H9 (cell line): Measurements from ENCODE around the gene CARMIL3. TPM values are rescaled to one million over a fixed set of nuclear protein-coding genes. Genes with fewer than 3 reads are reported as not detected.

Experiments
- DNase-seq: peaks from one replicate; pipeline ENCODE4 v3.0.0-alpha.2; 2017
- H2AFZ ChIP-seq: one replicate; pipeline ENCODE4 v1.6.1; 2013; ENCODE audit warnings: mild to moderate bottlenecking, low read length, control low read depth, moderate library complexity
- H2AK5ac ChIP-seq: 2 replicates; pipeline ENCODE4 v1.6.1; 2013; ENCODE audit warnings: low read length, control low read depth, mixed read lengths; ENCODE audit not compliant: insufficient read length
- H2BK120ac ChIP-seq: one replicate; pipeline ENCODE4 v1.6.1; 2013; ENCODE audit warnings: low read depth, mild to moderate bottlenecking, low read length, control low read depth, inconsistent platforms; ENCODE audit not compliant: poor library complexity, severe bottlenecking
- H2BK12ac ChIP-seq: 2 replicates; pipeline ENCODE4 v1.6.1; 2013; ENCODE audit warnings: low read length, control low read depth, mixed read lengths, low read depth; ENCODE audit not compliant: insufficient read length
- H2BK15ac ChIP-seq: 2 replicates; pipeline ENCODE4 v1.6.1; 2013; ENCODE audit warnings: low read depth, low read length, control low read depth
- H2BK20ac ChIP-seq: one replicate; pipeline ENCODE4 v1.6.1; 2013; ENCODE audit warnings: low read depth, mild to moderate bottlenecking, low read length, control low read depth, inconsistent platforms; ENCODE audit not compliant: poor library complexity, severe bottlenecking
- H2BK5ac ChIP-seq: 2 replicates; pipeline ENCODE4 v1.6.1; 2013; ENCODE audit warnings: low read length, control low read depth, mixed read lengths; ENCODE audit not compliant: insufficient read length
- H3K14ac ChIP-seq: 2 replicates; pipeline ENCODE4 v1.6.1; 2013; ENCODE audit warnings: low read length, control low read depth; ENCODE audit not compliant: insufficient read depth
- H3K18ac ChIP-seq: 2 replicates; pipeline ENCODE4 v1.6.1; 2013; ENCODE audit warnings: low read depth, mild to moderate bottlenecking, mixed read lengths, low read length, control low read depth; ENCODE audit not compliant: insufficient read length
- H3K23ac ChIP-seq: 2 replicates; pipeline ENCODE4 v1.6.1; 2013; ENCODE audit warnings: low read length, control low read depth, mixed read lengths, low read depth; ENCODE audit not compliant: insufficient read length
- H3K23me2 ChIP-seq: 2 replicates; pipeline ENCODE4 v1.6.1; 2013; ENCODE audit warnings: low read depth, mild to moderate bottlenecking, mixed read lengths, low read length, control low read depth; ENCODE audit not compliant: insufficient read length, poor library complexity, severe bottlenecking
- H3K27ac ChIP-seq: 2 replicates; pipeline ENCODE4 v1.5.1; 2013; ENCODE audit warnings: low read length, control low read depth, mixed read lengths, low read depth; ENCODE audit not compliant: insufficient read length
- H3K27me3 ChIP-seq: 2 replicates; pipeline ENCODE4 v1.6.1; 2013; ENCODE audit warnings: low read length, control low read depth, inconsistent platforms; ENCODE audit not compliant: insufficient read depth
- H3K4ac ChIP-seq: 2 replicates; pipeline ENCODE4 v1.6.1; 2013; ENCODE audit warnings: low read depth, mild to moderate bottlenecking, control low read depth, inconsistent platforms, low read length, moderate library complexity
- H3K4me1 ChIP-seq: 2 replicates; pipeline ENCODE4 v1.6.1; 2013; ENCODE audit warnings: low read length, control low read depth, inconsistent platforms; ENCODE audit not compliant: insufficient read depth
- H3K4me2 ChIP-seq: 2 replicates; pipeline ENCODE4 v1.6.1; 2013; ENCODE audit warnings: low read length, control low read depth, mixed read lengths; ENCODE audit not compliant: insufficient read length, insufficient read depth
- H3K56ac ChIP-seq: 2 replicates; pipeline ENCODE4 v1.6.1; 2013; ENCODE audit warnings: low read depth, mild to moderate bottlenecking, mixed read lengths, low read length, control low read depth; ENCODE audit not compliant: insufficient read length
- H3K79me1 ChIP-seq: 2 replicates; pipeline ENCODE4 v1.6.1; 2013; ENCODE audit warnings: low read depth, mild to moderate bottlenecking, moderate library complexity, low read length, control low read depth, inconsistent platforms; ENCODE audit not compliant: insufficient read depth, poor library complexity, severe bottlenecking
- H3K79me2 ChIP-seq: 2 replicates; pipeline ENCODE4 v1.6.1; 2013; ENCODE audit warnings: low read length, control low read depth, inconsistent platforms; ENCODE audit not compliant: insufficient read depth
- H3K9ac ChIP-seq: 2 replicates; pipeline ENCODE4 v1.6.1; 2013; ENCODE audit warnings: low read length, control low read depth, mixed read lengths; ENCODE audit not compliant: insufficient read length; ENCODE audit errors: extremely low read depth
- H3K9me3 ChIP-seq: one replicate; pipeline ENCODE4 v1.6.1; 2013; ENCODE audit warnings: low read depth, low read length, inconsistent platforms; ENCODE audit not compliant: control insufficient read depth
- H3T11ph ChIP-seq: one replicate; pipeline ENCODE4 v1.6.1; 2013; ENCODE audit warnings: mild to moderate bottlenecking, low read length, control low read depth, inconsistent platforms
- H4K20me1 ChIP-seq: one replicate; pipeline ENCODE4 v1.6.1; 2013; ENCODE audit not compliant: control insufficient read depth, insufficient read length, insufficient read depth
- H4K5ac ChIP-seq: 2 replicates; pipeline ENCODE4 v1.6.1; 2013; ENCODE audit warnings: low read depth, mild to moderate bottlenecking, mixed read lengths, low read length, control low read depth; ENCODE audit not compliant: insufficient read length
- H4K8ac ChIP-seq: replicated peaks from 2 replicates; pipeline ENCODE4 v1.6.1; 2013; ENCODE audit warnings: low read length, control low read depth, mixed read lengths, low read depth; ENCODE audit not compliant: insufficient read length
- H4K91ac ChIP-seq: 2 replicates; pipeline ENCODE4 v1.6.1; 2013; ENCODE audit warnings: low read depth, mild to moderate bottlenecking, moderate library complexity, mixed read lengths, low read length, control low read depth; ENCODE audit not compliant: insufficient read length
- H3K27ac Mint-ChIP-seq, 3 experiments: 2 replicates in 2 of 3; 3 replicates in 1 of 3; pipeline ENCODE4 v1.8.0; 2020 to 2021; ENCODE audit warnings: mixed read lengths in 3 of 3, mild to moderate bottlenecking in 1 of 3, moderate library complexity in 1 of 3
- H3K27me3 Mint-ChIP-seq: 2 replicates; pipeline ENCODE4 v1.8.0; 2021; ENCODE audit warnings: low read depth, mild to moderate bottlenecking, moderate library complexity, mixed read lengths
- H3K36me3 Mint-ChIP-seq, 3 experiments: 2 replicates in 2 of 3; 3 replicates in 1 of 3; pipeline ENCODE4 v1.8.0; 2020 to 2021; ENCODE audit warnings: low read depth in 3 of 3, mixed read lengths in 3 of 3; ENCODE audit not compliant: insufficient read depth in 1 of 3
- H3K4me1 Mint-ChIP-seq, 2 experiments: 2 replicates each; pipeline ENCODE4 v1.8.0; 2020; ENCODE audit warnings: mixed read lengths in 2 of 2
- H3K4me3 Mint-ChIP-seq, 2 experiments: 2 replicates in 1 of 2; 3 replicates in 1 of 2; pipeline ENCODE4 v1.8.0; 2020 to 2021; ENCODE audit warnings: mild to moderate bottlenecking in 2 of 2, mixed read lengths in 2 of 2, moderate library complexity in 1 of 2
- H3K9me3 Mint-ChIP-seq, 2 experiments: 2 replicates in 1 of 2; 3 replicates in 1 of 2; pipeline ENCODE4 v1.8.0; 2020; ENCODE audit warnings: mild to moderate bottlenecking in 2 of 2, mixed read lengths in 2 of 2, moderate library complexity in 1 of 2
- WGBS: extraction: QIAGEN DNeasy Blood & Tissue Kit; methylation state at CpG from one replicate; pipeline ENCODE4 v1.1.7; 2013; ENCODE audit warnings: missing lambda C conversion rate, low lambda C conversion rate, mixed read lengths; ENCODE audit not compliant: insufficient read length; ENCODE audit errors: extremely low coverage; 5-methylcytosine and 5-hydroxymethylcytosine counted together
- total RNA-seq: library from RNA; stranded (reverse); gene quantifications from 2 replicates; pipeline ENCODE4 v1.2.1, GENCODE V29; 2021
- TF ChIP-seq, protein P1 (sequence below): fragments of 200-600 bp; sonication (generic); conservative IDR thresholded peaks from 3 replicates; pipeline ENCODE4 v1.8.0; 2021; ENCODE audit warnings: antibody characterized with exemption, mild to moderate bottlenecking

Gene CARMIL3
- total RNA-seq, 1 experiment from 2014 or later, result 5.8 TPM

DNA sequence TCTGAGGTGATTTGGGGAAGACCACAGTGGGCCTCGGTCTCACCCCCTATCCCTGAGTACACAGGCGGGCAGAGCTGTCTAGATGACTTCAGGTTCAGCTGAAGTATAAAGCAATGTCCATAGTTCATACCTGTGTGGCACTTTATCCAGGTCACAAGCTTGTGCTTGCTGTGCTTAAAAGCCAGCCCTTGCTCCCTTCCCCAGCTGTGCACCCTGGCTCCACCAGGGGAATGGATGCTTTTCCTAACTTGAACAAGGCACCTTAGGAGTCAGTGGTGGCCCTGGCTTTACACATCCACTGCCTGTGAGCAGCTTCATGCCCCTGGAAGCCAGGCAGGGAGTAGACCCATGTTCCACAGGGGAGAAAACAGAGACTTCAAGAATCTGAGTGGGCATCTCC, 5.5 kb downstream of the CARMIL3 start:
- Histone ChIP-seq H3K23ac (no peak overlapping the region), H2BK12ac (no peak overlapping the region), H3T11ph (no peak overlapping the region), H2AFZ (no peak overlapping the region), H2BK20ac (no peak overlapping the region), H3K18ac (no peak overlapping the region), H3K79me1 (no peaks in the 10 kb centered on the region), H2BK120ac (no peak overlapping the region), H2BK15ac (no peak overlapping the region), H3K14ac (no peak overlapping the region; the same call in 1 of the 2 replicates), H3K23me2 (peaks cover under 1% of the 10 kb centered on the region), H4K20me1 (peaks cover 2% of the 10 kb centered on the region), H4K91ac (no peak overlapping the region), H3K27me3 (no peaks in the 10 kb centered on the region), H3K4me1 (no peaks in the 10 kb centered on the region), H3K4ac (no peak overlapping the region), H4K8ac (no peak overlapping the region), H3K56ac (no peak overlapping the region), H2BK5ac (no peak overlapping the region), H3K9ac (no peak overlapping the region), H2AK5ac (no peak overlapping the region), H3K79me2 (no peaks in the 10 kb centered on the region), H3K4me2 (no peak overlapping the region), H3K9me3 (no peaks in the 10 kb centered on the region), H3K27ac (no peak overlapping the region), H4K5ac (no peak overlapping the region)
- Mint-ChIP-seq H3K9me3 (no peaks in the 10 kb centered on the region), H3K36me3 (peaks cover 3 to 9% (median 7%) of the 10 kb centered on the region in 3 experiments; a peak in 6 of 7 replicates), H3K27ac (peak overlapping the region in 1 of 3 experiments; percentile 84; a peak in 2 of 7 replicates), H3K4me3 (no peak overlapping the region), H3K4me1 (peaks cover 9 to 15% of the 10 kb centered on the region in 2 experiments), H3K27me3 (peaks cover 3% of the 10 kb centered on the region)
- DNase-seq, result no peak
- WGBS, result no CpG with 5 or more reads among the region's 2 CpGs
- TF ChIP-seq, protein P1, sequence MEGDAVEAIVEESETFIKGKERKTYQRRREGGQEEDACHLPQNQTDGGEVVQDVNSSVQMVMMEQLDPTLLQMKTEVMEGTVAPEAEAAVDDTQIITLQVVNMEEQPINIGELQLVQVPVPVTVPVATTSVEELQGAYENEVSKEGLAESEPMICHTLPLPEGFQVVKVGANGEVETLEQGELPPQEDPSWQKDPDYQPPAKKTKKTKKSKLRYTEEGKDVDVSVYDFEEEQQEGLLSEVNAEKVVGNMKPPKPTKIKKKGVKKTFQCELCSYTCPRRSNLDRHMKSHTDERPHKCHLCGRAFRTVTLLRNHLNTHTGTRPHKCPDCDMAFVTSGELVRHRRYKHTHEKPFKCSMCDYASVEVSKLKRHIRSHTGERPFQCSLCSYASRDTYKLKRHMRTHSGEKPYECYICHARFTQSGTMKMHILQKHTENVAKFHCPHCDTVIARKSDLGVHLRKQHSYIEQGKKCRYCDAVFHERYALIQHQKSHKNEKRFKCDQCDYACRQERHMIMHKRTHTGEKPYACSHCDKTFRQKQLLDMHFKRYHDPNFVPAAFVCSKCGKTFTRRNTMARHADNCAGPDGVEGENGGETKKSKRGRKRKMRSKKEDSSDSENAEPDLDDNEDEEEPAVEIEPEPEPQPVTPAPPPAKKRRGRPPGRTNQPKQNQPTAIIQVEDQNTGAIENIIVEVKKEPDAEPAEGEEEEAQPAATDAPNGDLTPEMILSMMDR, result no peak
